ENCODE results near the gene TBC1D10A. TPM values are rescaled to one million over a fixed set of nuclear protein-coding genes. Genes with fewer than 3 reads are reported as not detected.

Gene TBC1D10A
- total RNA-seq, 1 donor from 2014 or later, result 29.6 TPM

DNA sequence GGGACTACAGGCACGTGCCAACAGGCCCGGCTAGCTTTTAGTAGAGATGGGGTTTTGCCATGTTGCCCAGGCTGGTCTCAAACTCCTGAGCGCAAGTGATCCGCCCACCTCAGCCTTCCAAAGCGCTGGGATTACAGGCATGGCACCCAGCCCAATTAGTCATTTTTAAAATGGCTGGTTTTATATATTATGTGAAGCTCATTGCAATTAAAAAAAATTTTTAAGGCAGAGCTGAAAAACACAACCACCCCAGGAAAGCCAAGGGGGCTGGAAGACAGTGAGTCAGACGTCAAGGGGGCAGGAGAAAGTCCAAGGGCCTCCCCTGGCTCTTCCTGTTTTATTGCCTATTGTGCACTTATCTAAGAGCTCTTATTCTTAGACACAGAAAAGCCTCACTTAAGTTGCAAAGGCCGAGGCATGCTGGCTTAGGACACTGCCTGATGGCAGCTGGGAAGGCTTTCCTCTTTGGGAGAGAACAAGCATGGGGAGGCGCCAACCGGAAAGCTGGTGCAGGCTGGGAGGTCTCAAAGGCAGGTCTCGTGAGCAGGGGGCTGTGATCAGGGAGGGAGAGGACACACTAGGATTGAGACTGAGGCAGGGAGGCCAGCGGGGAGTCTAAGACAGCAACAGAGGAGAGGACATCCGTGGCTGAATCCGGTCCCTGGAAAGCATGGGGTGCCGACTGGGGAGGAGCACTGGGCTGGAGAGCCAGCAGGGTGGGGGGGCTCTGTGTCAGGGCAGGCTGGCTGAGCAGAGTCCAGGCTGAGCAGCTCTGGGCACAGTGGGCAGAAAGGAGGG, 49.0 kb downstream of the TBC1D10A start:
- Histone ChIP-seq H3K4me3 (no peak overlapping the region), H3K27me3 (no peaks in the 10 kb centered on the region), H3K27ac (peak overlapping the region; percentile 36), H3K9me3 (no peaks in the 10 kb centered on the region), H3K4me1 (peaks cover 17% of the 10 kb centered on the region), H3K36me3 (no peaks in the 10 kb centered on the region)
- ATAC-seq (peak; percentile 4), DNase-seq (no peak)
- TF ChIP-seq, protein P1, sequence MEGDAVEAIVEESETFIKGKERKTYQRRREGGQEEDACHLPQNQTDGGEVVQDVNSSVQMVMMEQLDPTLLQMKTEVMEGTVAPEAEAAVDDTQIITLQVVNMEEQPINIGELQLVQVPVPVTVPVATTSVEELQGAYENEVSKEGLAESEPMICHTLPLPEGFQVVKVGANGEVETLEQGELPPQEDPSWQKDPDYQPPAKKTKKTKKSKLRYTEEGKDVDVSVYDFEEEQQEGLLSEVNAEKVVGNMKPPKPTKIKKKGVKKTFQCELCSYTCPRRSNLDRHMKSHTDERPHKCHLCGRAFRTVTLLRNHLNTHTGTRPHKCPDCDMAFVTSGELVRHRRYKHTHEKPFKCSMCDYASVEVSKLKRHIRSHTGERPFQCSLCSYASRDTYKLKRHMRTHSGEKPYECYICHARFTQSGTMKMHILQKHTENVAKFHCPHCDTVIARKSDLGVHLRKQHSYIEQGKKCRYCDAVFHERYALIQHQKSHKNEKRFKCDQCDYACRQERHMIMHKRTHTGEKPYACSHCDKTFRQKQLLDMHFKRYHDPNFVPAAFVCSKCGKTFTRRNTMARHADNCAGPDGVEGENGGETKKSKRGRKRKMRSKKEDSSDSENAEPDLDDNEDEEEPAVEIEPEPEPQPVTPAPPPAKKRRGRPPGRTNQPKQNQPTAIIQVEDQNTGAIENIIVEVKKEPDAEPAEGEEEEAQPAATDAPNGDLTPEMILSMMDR (IDR thresholded peaks at IDR 0.05), result no peak
- intact Hi-C loops (cut with DNase I), result no loop called here

DNA sequence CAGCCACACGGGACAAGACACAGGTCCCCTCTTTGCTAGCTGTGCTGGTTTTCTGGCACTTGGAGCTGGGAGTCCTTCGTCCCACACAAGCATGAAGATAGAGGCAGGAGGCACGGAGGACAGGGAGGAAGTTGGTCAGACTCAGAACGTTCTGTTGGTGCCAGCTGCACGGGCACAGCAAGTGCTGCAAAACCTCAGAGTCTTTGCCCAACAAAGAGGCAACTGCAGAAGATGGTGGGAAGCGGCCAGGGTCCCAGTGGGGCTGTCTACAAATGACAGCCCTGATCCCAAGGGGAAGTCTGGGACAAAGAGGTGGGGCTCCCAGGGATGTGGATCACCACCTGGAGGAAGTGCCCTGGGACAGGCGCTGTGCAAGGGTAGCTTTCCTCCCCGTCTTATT, 50.7 kb downstream of the TBC1D10A start:
- Histone ChIP-seq H3K27ac (no peak overlapping the region), H3K4me1 (peaks cover 17% of the 10 kb centered on the region), H3K27me3 (no peaks in the 10 kb centered on the region), H3K36me3 (no peaks in the 10 kb centered on the region), H3K4me3 (no peak overlapping the region), H3K9me3 (no peaks in the 10 kb centered on the region)
- DNase-seq (no peak), ATAC-seq (no peak)
- TF ChIP-seq, protein P1 (IDR thresholded peaks at IDR 0.05), result no peak
- intact Hi-C loops (cut with DNase I), result no loop called here

DNA sequence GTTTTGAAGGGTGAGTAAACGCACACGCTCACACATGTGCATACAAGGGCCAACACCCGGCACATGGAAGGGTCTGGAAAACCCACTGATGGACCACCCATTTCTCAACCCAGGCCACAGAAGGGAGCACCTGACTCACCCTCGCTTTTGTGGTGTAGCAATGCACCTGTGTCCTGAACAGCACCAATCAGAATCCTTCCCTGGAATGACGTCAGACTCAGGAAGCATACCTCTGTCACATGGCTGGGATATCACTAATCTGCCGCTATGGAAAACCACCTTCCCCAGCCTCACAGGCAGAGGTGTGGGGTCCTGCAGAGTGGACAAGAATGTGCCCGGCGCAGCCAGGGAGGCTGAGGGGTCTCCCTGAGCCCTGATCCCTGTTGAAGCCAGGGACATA, 51.1 kb downstream of the TBC1D10A start:
- no peak overlapping the region for H3K27ac ChIP-seq
- no peaks in the 10 kb centered on the region for H3K9me3 ChIP-seq
- no peaks in the 10 kb centered on the region for H3K36me3 ChIP-seq
- no peak overlapping the region for H3K4me3 ChIP-seq
- no peaks in the 10 kb centered on the region for H3K27me3 ChIP-seq
- ATAC-seq (no peak), DNase-seq (no peak)
- intact Hi-C loops (cut with DNase I), result no loop called here
- peaks cover 17% of the 10 kb centered on the region for H3K4me1 ChIP-seq
- TF ChIP-seq, protein P1 (IDR thresholded peaks at IDR 0.05), result no peak

DNA sequence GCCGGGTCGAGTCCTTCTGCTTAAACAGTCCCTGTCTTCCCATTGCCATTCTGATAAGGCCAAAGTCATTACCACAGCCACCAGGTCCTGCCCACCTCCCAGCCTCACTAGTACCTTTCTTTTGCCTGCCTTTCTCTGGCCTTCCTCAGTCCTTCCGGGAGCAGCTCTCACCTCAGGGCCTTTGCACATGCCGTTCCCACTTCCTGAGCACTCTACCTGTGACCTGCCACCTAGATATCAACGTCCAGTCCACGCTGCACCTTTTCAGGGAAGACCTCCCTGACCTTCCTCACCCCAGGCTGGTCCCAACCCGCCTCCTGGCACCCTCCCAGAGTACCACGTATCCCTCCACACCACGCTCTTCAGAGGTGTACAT, 52.3 kb downstream of the TBC1D10A start:
- DNase-seq (no peak), ATAC-seq (no peak)
- H3K27ac ChIP-seq, result no peak overlapping the region
- TF ChIP-seq, protein P1 (IDR thresholded peaks at IDR 0.05), result no peak
- no peaks in the 10 kb centered on the region for H3K27me3 ChIP-seq
- intact Hi-C loops (cut with DNase I), result no loop called here
- no peak overlapping the region for H3K4me3 ChIP-seq
- H3K9me3 ChIP-seq, result no peaks in the 10 kb centered on the region
- H3K4me1 ChIP-seq, result peaks cover 11% of the 10 kb centered on the region
- H3K36me3 ChIP-seq, result no peaks in the 10 kb centered on the region

DNA sequence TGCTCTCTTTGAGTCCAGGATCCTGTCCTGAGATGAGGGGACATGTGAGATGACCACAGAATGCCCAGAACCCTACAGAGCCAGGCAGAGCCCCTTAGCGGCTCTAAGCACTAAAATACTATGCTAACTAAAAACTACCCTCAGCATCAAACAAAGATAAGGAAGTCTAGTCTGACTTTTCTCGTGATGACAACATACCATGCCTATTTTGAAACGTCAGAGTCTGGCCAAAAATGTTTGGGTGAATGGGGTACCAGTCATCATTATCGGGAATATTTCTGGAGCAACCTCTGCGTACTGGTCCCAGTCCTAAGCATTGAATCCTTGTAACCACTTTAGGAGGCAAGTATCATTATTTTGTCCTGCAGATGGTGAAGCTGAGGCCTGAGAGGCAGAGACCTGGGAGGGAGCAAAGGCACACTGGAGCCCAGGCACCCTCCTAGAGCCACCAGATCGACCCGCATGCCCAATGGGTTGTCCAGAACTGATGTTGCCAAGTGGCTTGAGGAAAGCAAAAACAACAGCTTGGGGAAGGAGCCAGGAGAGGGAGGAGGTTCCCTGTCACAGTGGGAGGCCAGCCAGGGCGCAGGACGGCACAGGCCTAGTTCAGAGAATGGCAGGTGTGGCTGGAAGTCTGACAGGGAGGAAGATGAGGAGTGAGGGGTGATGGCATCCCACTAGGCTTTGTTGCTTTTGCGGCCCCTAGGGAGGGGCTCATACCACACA, 52.9 kb downstream of the TBC1D10A start:
- Histone ChIP-seq H3K27me3 (no peaks in the 10 kb centered on the region), H3K27ac (no peak overlapping the region), H3K9me3 (no peaks in the 10 kb centered on the region), H3K36me3 (no peaks in the 10 kb centered on the region), H3K4me3 (no peak overlapping the region), H3K4me1 (peaks cover 11% of the 10 kb centered on the region)
- ATAC-seq, result no peak
- no peak for DNase-seq
- intact Hi-C loops (cut with DNase I), result no loop called here
- TF ChIP-seq, protein P1 (IDR thresholded peaks at IDR 0.05), result no peak

All from upper lobe of right lung (tissue), 1 donor.